ENCODE data around the gene RGL2.

The RGL2 gene

GRCh38 chr6:33330736-33331135 lies 32.0 kb upstream of the RGL2 start:
- H3K4me1 ChIP-seq (ENCODE audit: control insufficient read depth, insufficient read depth, low read length), result no peaks in the 10 kb centered on the region
- no CpG with 5 or more reads among the region's 10 CpGs for WGBS (ENCODE audit: insufficient coverage, insufficient read length)

GRCh38 chr6:33329058-33329457 lies 30.3 kb upstream of the RGL2 start:
- no peak overlapping the region for H3K4me3 ChIP-seq (ENCODE audit: low read length)
- H3K4me1 ChIP-seq (ENCODE audit: control insufficient read depth, insufficient read depth, low read length), result no peaks in the 10 kb centered on the region
- H3K27ac ChIP-seq (ENCODE audit: low read length), result no peak overlapping the region
- DNase-seq (ENCODE audit: low read depth, low spot score), result no peak
- WGBS (ENCODE audit: insufficient coverage, insufficient read length), result no CpG with 5 or more reads among the region's 5 CpGs
- H3K27me3 ChIP-seq (ENCODE audit: control insufficient read depth, insufficient read depth, low read length), result no peaks in the 10 kb centered on the region
- no peaks in the 10 kb centered on the region for H3K36me3 ChIP-seq (ENCODE audit: control insufficient read depth, insufficient read depth, low read length)
- H3K9me3 ChIP-seq (ENCODE audit: control insufficient read depth, insufficient read depth, low read length), result no peaks in the 10 kb centered on the region

More at GRCh38 chr6:33330736-33331135, 32.0 kb upstream of the RGL2 start:
- Histone ChIP-seq H3K27me3 (ENCODE audit: control insufficient read depth, insufficient read depth, low read length) (no peaks in the 10 kb centered on the region), H3K27ac (ENCODE audit: low read length) (no peak overlapping the region), H3K9me3 (ENCODE audit: control insufficient read depth, insufficient read depth, low read length) (no peaks in the 10 kb centered on the region), H3K4me3 (ENCODE audit: low read length) (no peak overlapping the region), H3K36me3 (ENCODE audit: control insufficient read depth, insufficient read depth, low read length) (no peaks in the 10 kb centered on the region)
- DNase-seq (ENCODE audit: low read depth, low spot score), result no peak

- no CpG with 5 or more reads among the region's 7 CpGs for WGBS (ENCODE audit: insufficient coverage, insufficient read length)
- Histone ChIP-seq H3K4me3 (ENCODE audit: low read length) (no peak overlapping the region; the same call in 1 of the 2 replicates), H3K4me1 (ENCODE audit: control insufficient read depth, insufficient read depth, low read length) (peaks cover 2% of the 10 kb centered on the region; the same call in 1 of the 2 replicates), H3K36me3 (ENCODE audit: control insufficient read depth, insufficient read depth, low read length) (peaks cover 16% of the 10 kb centered on the region), H3K27me3 (ENCODE audit: control insufficient read depth, insufficient read depth, low read length) (no peaks in the 10 kb centered on the region), H3K27ac (ENCODE audit: low read length) (no peak overlapping the region), H3K9me3 (ENCODE audit: control insufficient read depth, insufficient read depth, low read length) (no peaks in the 10 kb centered on the region)
- DNase-seq (ENCODE audit: low read depth, low spot score), result no peak
These were observed 25.4 kb upstream of the RGL2 start for GRCh38 chr6:33324125-33324524.

- WGBS (ENCODE audit: insufficient coverage, insufficient read length), result no CpG with 5 or more reads among the region's 12 CpGs
- DNase-seq (ENCODE audit: low read depth, low spot score), result no peak
These were observed 24.8 kb upstream of the RGL2 start for GRCh38 chr6:33323623-33323948.

GRCh38 chr6:33321227-33321626 lies 22.5 kb upstream of the RGL2 start:
- H3K4me1 ChIP-seq (ENCODE audit: control insufficient read depth, insufficient read depth, low read length), result peaks cover 4% of the 10 kb centered on the region; the same call in 1 of the 2 replicates
- no peak for DNase-seq (ENCODE audit: low read depth, low spot score)
- WGBS (ENCODE audit: insufficient coverage, insufficient read length), result no CpG with 5 or more reads among the region's 9 CpGs

More at GRCh38 chr6:33323623-33323948, 24.8 kb upstream of the RGL2 start:
- no peaks in the 10 kb centered on the region for H3K27me3 ChIP-seq (ENCODE audit: control insufficient read depth, insufficient read depth, low read length)
- H3K9me3 ChIP-seq (ENCODE audit: control insufficient read depth, insufficient read depth, low read length), result no peaks in the 10 kb centered on the region
- H3K36me3 ChIP-seq (ENCODE audit: control insufficient read depth, insufficient read depth, low read length), result peaks cover 22% of the 10 kb centered on the region
- H3K27ac ChIP-seq (ENCODE audit: low read length), result no peak overlapping the region
- peak overlapping the region; percentile 64; the same call in 1 of the 2 replicates for H3K4me3 ChIP-seq (ENCODE audit: low read length)
- H3K4me1 ChIP-seq (ENCODE audit: control insufficient read depth, insufficient read depth, low read length), result peaks cover 4% of the 10 kb centered on the region; the same call in 1 of the 2 replicates

GRCh38 chr6:33320315-33321181 lies 21.8 kb upstream of the RGL2 start:
- no CpG with 5 or more reads among the region's 32 CpGs for WGBS (ENCODE audit: insufficient coverage, insufficient read length)
- Histone ChIP-seq H3K9me3 (ENCODE audit: control insufficient read depth, insufficient read depth, low read length) (no peaks in the 10 kb centered on the region), H3K27ac (ENCODE audit: low read length) (no peak overlapping the region), H3K27me3 (ENCODE audit: control insufficient read depth, insufficient read depth, low read length) (no peaks in the 10 kb centered on the region), H3K36me3 (ENCODE audit: control insufficient read depth, insufficient read depth, low read length) (peaks cover 22% of the 10 kb centered on the region), H3K4me1 (ENCODE audit: control insufficient read depth, insufficient read depth, low read length) (peaks cover 4% of the 10 kb centered on the region; the same call in 1 of the 2 replicates), H3K4me3 (ENCODE audit: low read length) (no peak overlapping the region)
- no peak for DNase-seq (ENCODE audit: low read depth, low spot score)

More at GRCh38 chr6:33321227-33321626, 22.5 kb upstream of the RGL2 start:
- H3K27ac ChIP-seq (ENCODE audit: low read length), result no peak overlapping the region
- no peak overlapping the region for H3K4me3 ChIP-seq (ENCODE audit: low read length)
- no peaks in the 10 kb centered on the region for H3K9me3 ChIP-seq (ENCODE audit: control insufficient read depth, insufficient read depth, low read length)
- H3K36me3 ChIP-seq (ENCODE audit: control insufficient read depth, insufficient read depth, low read length), result peaks cover 22% of the 10 kb centered on the region
- no peaks in the 10 kb centered on the region for H3K27me3 ChIP-seq (ENCODE audit: control insufficient read depth, insufficient read depth, low read length)

GRCh38 chr6:33319939-33320314 lies 21.2 kb upstream of the RGL2 start:
- Histone ChIP-seq H3K36me3 (ENCODE audit: control insufficient read depth, insufficient read depth, low read length) (peaks cover 22% of the 10 kb centered on the region), H3K4me3 (ENCODE audit: low read length) (no peak overlapping the region), H3K9me3 (ENCODE audit: control insufficient read depth, insufficient read depth, low read length) (no peaks in the 10 kb centered on the region), H3K4me1 (ENCODE audit: control insufficient read depth, insufficient read depth, low read length) (peaks cover 6% of the 10 kb centered on the region; the same call in 1 of the 2 replicates), H3K27me3 (ENCODE audit: control insufficient read depth, insufficient read depth, low read length) (no peaks in the 10 kb centered on the region), H3K27ac (ENCODE audit: low read length) (no peak overlapping the region)
- WGBS (ENCODE audit: insufficient coverage, insufficient read length), result no CpG with 5 or more reads among the region's 3 CpGs
- DNase-seq (ENCODE audit: low read depth, low spot score), result no peak

- peaks cover 22% of the 10 kb centered on the region for H3K36me3 ChIP-seq (ENCODE audit: control insufficient read depth, insufficient read depth, low read length)
- no peak for DNase-seq (ENCODE audit: low read depth, low spot score)
- H3K9me3 ChIP-seq (ENCODE audit: control insufficient read depth, insufficient read depth, low read length), result no peaks in the 10 kb centered on the region
- H3K27ac ChIP-seq (ENCODE audit: low read length), result no peak overlapping the region
- WGBS (ENCODE audit: insufficient coverage, insufficient read length), result no CpG with 5 or more reads among the region's 8 CpGs
- H3K4me3 ChIP-seq (ENCODE audit: low read length), result no peak overlapping the region
- peaks cover 6% of the 10 kb centered on the region; the same call in 1 of the 2 replicates for H3K4me1 ChIP-seq (ENCODE audit: control insufficient read depth, insufficient read depth, low read length)
- no peaks in the 10 kb centered on the region for H3K27me3 ChIP-seq (ENCODE audit: control insufficient read depth, insufficient read depth, low read length)
These were observed 19.8 kb upstream of the RGL2 start for GRCh38 chr6:33318426-33319073.

GRCh38 chr6:33317669-33318425 lies 19.1 kb upstream of the RGL2 start, which contains the start of gene ZBTB22:
ZBTB22 (minus strand) TSS chr6:33317744; CDS start chr6:33316916, 828 bp downstream.
- Histone ChIP-seq H3K4me1 (ENCODE audit: control insufficient read depth, insufficient read depth, low read length) (peaks cover 6% of the 10 kb centered on the region; the same call in 1 of the 2 replicates), H3K9me3 (ENCODE audit: control insufficient read depth, insufficient read depth, low read length) (no peaks in the 10 kb centered on the region), H3K36me3 (ENCODE audit: control insufficient read depth, insufficient read depth, low read length) (peaks cover 22% of the 10 kb centered on the region), H3K27me3 (ENCODE audit: control insufficient read depth, insufficient read depth, low read length) (no peaks in the 10 kb centered on the region), H3K27ac (ENCODE audit: low read length) (no peak within 1 kb of the TSS), H3K4me3 (ENCODE audit: low read length) (peak within 1 kb of the TSS; percentile 61; the same call in 1 of the 2 replicates)
- no CpG with 5 or more reads among the region's 44 CpGs for WGBS (ENCODE audit: insufficient coverage, insufficient read length)
- DNase-seq (ENCODE audit: low read depth, low spot score), result peak; percentile 96

GRCh38 chr6:33317419-33317668 lies 18.6 kb upstream of the RGL2 start:
- no peaks in the 10 kb centered on the region for H3K27me3 ChIP-seq (ENCODE audit: control insufficient read depth, insufficient read depth, low read length)
- H3K4me3 ChIP-seq (ENCODE audit: low read length), result peak overlapping the region; percentile 61; the same call in 1 of the 2 replicates
- H3K36me3 ChIP-seq (ENCODE audit: control insufficient read depth, insufficient read depth, low read length), result peaks cover 22% of the 10 kb centered on the region
- H3K9me3 ChIP-seq (ENCODE audit: control insufficient read depth, insufficient read depth, low read length), result no peaks in the 10 kb centered on the region
- H3K27ac ChIP-seq (ENCODE audit: low read length), result no peak overlapping the region
- peaks cover 8% of the 10 kb centered on the region; the same call in 1 of the 2 replicates for H3K4me1 ChIP-seq (ENCODE audit: control insufficient read depth, insufficient read depth, low read length)
- WGBS (ENCODE audit: insufficient coverage, insufficient read length), result no CpG with 5 or more reads among the region's 27 CpGs
- no peak for DNase-seq (ENCODE audit: low read depth, low spot score)
